Activated T-cell treated with anti-CD3 and anti-CD28 coated beads for 24 hours (primary cell): ENCODE results near the gene COL25A1.
"Not testable (repeated sequence)": the region's sequence is repeated elsewhere in the genome, so short reads cannot be mapped to it uniquely, and the experiment has no call there.

Experiments used
- DNase-seq: peaks from one replicate; pipeline ENCODE4 v3.0.0-alpha.2; 2020; ENCODE audit warnings: low read depth

Gene COL25A1

DNA sequence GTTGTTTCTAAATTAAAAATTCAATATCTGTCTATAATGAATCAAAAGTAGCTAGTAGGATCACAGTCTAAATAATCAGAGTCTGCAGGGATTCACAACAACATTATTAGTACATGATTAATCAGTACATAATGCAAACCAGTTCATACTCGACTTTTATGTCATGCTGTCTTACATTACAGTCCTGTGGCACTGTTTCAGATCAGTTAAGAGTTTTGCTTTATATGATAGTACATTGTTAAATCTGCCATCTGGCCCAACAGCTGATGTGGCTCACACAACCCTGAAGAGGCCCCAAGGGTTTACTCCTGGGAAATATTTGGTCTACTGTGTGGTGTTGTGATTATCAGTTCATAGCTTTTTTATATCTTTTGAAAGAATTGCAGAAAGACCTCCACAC is 292.5 kb downstream of the COL25A1 start:
- DNase-seq: no peak

DNA sequence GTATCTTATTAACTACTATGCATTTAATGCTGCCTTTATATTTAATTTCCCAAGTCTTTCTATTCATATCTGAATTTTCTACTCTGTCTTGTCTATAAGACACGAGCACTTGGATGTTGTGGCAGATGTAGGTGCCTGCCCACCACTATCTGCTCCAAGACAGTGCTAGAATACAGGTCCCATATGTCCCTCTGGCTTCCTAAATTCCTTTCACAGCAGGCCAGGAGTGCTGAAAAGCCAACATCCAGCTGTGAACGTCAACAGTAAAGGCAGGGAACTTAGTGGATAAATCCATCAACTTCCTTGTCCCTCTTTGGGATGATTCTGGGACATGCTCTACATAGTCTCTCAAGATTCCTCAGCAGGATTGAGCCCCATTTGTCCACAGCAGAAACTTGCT is 294.5 kb downstream of the COL25A1 start:
- no peak for DNase-seq

DNA sequence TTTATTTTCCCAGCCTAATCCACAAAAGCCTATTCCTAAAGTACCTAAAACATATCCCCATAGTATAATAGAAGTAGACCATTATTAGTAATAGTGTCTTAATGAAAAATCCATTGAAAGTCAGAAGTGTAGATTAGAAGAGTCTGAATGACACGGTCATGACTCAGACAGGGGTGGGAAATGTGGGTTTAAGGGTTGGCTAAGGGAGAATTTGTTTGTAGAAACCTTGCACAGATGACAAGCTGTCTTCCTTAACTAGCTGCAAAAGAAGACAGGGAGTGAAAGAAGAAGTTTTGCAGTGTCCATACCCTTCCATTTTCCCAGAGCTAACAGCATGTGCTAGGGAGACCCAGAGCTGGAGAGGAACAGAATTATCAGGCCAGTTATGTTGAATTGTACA is 296.9 kb downstream of the COL25A1 start:
- no peak for DNase-seq

DNA sequence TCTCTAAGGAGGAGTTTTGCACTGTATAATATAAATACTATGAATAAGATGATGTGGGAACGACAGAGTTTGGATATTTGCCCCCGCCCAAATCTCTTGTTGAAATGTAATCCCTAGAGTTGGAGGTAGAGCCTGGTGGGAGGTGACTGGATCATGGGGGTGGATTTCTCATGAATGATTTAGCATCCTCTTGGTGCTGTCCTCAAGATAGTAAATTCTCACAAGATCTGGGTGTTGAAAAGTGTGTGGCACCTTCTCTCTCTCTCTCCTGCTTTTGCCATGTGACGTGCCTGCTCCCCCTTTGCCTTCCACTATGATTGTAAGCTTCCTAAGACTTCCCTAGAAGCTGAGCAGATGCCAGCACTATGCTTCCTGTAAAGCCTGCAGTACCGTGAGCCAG is 298.0 kb downstream of the COL25A1 start:
- no peak for DNase-seq

DNA sequence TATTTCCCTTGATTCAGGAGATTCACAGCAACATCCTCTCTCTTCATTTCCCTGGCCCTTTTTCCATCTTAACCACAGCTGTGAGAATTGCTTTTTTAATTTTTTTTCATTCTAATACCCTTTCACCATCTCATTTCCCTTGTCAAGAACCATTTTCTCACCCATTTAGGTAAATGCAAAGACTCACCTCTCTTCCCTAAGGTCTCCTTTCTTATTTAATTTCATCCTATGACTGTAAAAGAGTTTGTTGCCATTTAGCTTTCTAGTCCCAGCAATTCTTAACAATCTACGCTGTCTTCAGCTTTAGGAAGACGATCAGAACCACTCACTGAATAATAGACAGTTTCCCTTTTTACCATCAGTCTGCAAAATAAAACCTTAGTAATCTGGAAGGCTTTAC is 298.5 kb downstream of the COL25A1 start:
- DNase-seq: no peak

DNA sequence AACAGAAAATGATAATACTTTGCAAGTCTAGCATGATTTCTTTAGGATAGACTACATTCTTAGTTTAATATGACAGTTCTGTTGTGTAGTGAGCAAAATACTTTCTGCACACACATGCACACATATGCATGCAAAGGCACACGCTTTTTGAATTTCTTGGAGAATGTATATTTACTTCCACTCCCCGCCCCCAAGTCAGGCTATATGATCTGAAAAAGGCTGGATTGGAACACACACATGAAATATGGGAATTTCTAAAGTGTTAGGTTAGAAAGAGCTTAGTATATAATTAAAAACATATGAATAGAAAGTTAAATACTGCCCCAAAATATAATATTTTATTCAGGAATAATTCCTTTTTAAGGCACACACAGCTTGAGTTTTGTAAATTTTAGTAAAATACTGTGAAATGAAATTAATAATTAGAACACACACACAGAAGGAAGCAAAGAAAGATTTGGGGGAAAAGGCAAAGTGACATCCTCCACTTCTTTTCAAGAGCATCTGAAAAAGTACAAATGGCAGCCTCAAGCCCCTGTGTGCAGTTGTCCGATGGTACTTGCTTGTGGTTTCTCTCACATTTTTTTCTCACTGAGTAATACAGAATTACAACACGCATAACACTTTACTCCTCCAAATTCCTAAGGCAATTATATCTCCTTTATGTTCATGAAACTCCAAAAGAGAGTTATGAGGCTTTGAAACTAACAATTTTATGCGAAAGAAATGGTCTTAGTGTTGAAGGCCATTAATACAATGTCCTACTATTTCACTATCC is 310.7 kb downstream of the COL25A1 start:
- DNase-seq: no peak

DNA sequence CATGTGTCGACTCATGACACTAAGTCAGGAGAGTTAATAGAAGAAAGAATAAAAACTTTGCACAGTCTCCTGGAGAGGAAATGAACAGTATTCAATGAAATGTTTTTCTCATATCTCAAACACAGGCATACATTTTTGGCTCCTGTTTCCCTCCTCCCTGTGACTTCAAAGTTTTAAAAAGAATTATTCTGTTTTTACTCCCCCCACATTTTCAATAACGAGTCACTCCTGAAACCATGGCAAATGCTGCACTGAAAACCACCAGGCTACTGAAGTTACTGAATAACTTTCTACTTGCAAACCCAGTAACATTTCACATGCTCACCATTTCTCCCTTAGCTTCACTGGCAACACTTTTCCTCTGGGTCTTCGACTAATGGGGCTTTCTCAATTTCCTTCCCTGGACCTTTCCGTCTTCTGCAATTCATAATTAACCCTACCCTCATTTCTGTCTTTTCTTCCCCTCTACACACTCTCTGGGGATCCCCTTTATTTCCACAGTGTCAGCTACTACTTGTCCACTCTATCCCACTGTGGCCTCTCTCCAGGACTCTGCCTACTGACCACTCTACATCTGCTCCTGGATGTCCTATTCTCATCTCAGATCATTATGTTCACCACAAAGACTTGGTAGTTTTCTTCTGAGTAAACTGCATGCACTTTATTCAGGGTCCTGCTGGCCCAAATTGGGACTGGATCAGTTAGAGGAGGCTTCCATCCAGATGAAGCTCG is 313.8 kb downstream of the COL25A1 start:
- DNase-seq: no peak

DNA sequence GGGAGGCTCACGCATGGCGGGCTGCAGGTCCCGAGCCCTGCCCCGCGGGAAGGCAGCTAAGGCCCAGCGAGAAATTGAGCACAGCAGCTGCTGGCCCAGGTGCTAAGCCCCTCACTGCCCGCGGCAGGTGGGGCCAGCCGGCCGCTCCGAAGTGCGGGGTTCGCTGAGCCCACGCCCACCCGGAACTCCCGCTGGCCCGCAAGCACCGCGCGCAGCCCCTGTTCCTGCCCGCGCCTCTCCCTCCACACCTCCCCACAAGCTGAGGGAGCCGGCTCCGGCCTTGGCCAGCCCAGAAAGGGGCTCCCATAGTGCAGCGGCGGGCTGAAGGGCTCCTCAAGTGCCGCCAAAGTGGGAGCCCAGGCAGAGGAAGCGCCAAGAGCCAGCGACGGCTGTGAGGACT is 318.0 kb downstream of the COL25A1 start:
- DNase-seq: not testable (repeated sequence)

DNA sequence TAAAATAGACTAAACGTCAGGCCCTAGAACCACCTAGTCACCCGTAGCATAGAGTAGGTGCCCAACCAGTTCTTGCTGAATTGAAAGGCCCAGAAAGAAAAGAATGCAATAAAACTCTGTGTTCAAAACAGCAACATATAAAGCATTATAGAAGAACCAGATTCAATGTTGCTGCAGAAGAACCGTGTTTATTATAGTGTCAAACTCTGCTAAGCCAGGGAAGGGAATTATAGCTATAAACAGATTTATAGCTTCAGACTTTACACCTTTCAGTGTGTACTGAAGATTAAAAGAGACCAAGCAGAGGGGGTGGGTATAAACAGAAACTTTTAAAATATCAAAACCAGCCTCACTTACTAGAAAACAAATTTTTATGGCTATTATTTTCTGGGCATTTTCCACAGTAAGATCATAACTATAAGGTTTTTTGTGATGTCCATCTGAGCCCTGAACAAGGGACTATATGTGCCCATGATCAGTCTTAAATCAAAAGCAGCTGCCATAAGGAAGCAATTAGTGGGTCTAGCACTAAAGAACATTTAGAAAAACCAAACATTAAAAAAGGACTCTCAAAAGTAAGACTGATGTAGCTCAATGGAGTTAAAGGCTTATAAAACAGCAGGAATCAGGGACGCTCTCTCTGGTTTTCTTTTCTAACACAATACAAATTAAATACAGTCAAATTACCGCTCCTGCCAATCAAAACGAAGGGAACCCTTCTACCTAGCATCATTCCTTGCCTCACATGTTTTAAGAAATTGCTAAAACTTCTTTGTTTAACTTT is 319.9 kb downstream of the COL25A1 start:
- no peak for DNase-seq

DNA sequence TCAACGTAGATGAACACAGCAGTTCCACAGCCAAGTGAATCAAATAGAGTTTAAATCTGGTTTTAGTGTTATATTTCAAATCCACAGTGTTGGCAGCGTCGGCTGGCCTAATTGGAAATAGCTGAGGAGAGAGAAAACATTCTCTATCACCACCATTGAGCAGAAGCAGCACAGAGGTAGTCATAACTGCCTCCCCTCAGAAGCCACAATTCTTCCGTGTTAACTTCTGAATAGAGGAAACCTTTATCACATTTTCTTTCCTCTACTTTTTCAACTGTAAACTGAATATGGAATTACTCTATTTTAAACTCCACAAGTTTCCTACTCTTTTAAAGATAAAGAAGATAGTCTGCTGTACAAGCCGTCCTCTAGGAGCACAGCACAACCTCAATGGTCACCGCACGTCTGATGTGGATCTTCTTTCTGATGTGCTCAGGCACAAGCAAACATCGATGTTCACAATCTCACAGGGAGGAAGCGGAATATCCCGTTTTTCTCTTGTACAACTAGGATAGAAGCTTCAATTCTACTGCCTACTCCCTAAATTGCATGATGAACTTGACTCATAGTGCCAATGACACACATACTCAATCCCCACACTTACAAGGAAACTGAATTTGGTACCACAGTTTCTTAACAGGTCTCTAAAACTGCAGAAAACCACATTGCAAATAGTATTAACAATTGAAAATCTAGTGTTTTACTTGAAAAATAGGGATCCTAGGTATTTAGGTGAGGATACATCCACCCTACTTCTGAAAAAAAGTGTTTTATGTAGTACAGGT is 321.8 kb downstream of the COL25A1 start:
- no peak for DNase-seq

DNA sequence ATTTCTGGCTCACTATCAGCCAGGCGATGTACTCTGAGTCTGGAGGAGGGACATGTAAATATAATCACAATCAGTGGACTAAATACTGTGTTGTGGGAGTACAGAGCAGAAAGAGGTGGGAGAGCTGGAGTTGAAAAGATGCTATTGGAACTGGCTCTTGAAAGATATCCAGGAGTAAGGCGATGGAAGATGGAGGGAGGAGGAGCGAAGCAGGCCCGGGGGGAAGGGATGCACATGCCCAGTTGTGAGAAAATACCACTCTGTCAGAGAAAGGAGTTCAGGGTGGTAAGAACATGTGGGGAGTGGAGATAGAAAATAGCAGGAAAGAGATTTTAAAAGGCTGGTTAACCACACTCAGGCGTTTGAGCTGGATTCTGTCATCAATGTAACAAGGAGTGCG is 322.7 kb downstream of the COL25A1 start:
- DNase-seq: no peak

DNA sequence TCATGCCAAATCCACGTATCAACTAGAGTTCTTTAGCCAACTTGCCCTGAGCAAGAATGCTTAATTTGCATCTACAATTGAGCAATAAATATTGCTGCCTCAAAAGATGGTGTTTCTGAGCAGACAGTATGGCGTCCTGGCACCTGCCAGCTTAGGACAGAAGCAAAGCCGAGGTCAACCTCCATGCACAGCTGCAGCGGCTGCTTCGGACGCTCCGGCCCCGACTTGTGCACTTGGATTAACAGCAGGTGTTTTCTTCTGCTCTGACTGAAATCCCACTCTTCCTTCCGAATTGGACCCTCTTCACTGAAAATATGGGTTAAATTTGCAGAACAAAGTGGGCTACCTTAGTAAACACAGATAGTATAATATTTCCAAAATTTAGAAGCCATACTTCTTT is 324.4 kb downstream of the COL25A1 start:
- no peak for DNase-seq

DNA sequence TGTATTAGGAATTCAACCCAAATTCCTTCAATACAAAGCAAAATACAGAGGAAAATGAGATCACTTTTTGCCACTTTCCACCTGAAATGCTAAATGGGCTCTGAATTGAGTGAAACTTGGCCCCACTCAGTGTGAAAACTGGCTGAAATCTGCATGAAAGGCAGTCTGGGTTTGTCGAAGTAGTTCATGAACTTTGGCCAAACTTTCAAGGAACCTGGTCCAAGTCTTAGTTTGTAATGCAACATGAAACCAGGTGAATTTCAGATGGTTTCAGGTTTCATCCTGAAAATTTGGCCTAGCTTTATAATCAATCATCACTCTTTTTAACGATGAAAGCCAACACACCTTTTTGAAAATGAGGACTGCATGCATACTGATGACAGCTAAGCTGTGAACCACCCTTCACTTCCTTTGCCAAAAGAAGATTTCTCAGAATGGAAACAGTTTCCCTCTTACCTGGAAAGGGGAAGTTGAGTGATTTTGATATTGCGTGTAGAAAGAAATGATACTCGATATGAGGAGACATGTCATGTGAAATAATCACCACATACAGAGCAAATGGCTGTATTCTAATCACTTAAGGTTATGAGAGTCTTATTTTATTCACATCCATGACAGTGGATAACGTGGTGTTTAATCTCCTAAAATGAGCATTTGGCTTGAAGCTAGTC is 329.7 kb downstream of the COL25A1 start:
- no peak for DNase-seq

DNA sequence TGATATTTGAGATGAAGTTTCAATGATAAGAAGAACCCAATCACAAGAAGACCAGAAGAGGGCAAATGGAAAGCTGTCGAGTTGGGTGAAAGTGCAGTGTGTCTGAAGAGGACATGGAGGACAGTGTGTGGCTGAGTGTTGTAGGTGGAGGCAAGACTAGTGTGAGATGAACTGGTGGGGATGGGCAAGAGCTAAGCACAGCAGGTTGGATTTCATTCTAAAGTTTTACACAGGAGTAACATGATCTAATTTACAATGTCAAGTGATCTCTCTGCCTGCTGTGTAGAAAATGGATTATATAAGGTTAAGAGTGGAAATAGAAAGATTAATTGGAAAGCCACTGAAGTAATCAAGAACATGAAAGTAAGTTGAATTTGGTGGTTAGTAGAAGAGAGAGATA is 331.0 kb downstream of the COL25A1 start:
- DNase-seq: no peak

DNA sequence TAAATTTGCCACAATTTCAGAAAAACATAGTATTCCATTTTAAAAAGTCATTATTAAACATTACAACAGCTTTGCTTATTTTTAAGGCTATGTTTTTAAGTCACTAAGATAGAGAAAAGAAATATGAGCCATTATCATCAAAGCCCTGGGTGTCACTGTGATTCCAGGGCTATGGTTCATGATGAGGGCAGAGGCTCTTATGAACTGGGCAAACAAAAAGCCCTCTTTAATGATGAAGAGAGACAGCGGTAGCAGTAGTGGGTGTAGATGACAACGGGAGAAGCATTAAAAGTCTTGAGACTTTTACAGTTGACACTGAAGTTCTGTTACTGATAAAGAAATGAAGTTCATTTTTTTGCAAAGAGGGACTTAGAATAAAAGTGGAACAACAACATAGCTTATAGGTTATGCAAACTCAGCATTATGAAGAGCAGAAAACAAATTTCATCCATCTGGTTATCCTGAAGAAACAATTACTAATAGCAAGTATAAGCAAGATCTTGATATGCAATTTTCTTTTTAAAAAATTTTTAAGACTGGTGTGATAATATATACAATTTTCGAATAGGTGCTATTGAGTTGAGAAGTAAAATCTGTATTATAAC is 336.9 kb downstream of the COL25A1 start:
- no peak for DNase-seq

DNA sequence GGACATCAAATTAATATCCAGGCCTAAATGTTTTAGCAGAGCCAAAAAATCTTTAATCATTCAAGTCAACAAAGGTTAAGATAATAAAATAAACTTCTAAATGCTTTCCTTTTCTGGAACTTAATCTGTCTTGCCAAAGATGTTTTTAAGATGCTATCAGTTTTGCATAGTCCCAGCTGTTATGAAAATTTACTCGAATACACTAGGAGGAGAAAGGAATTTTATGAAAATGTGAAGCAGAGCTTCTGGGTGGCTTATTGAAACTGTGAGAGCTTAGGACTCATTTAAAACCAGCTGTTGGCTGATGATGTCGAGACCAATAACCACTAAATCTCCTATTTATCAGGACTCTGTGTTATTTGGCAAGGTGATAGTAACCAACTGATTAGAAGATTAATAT is 337.4 kb downstream of the COL25A1 start:
- DNase-seq: no peak

DNA sequence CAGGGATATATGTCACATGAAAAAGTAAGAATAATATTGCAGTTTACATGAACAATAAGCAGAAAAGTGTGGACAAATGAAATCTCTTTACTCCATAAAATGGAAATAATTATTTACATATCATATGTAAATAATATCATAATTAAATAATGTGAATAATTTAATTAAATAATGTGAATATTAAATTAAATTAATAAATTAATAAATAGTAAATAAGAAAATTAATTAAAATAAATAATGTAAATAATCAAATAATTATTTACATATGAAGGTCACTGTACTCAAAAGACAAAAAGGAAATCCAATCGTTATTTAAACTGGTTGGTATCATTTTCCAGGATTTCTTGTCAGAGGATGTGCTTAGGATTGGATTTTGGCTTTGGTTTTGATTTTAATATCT is 338.5 kb downstream of the COL25A1 start:
- no peak for DNase-seq

DNA sequence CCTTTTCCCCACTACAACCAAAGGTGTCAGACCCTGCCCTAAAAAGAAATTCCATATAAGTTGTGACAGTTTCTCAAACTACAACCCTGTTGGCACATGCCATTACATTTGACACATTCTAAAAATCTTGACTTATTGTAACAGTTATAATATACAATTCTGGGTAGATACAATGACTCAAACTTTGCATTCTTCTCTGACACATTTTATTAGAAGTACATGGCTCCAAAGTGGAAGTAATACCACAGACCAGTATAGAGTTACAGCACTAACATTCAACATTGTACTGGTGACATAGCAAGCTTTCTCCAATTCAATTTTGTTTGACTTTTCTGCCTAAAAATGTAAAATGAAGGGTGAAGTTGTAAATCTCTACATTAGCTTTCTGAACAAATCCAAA is 343.0 kb downstream of the COL25A1 start:
- no peak for DNase-seq

DNA sequence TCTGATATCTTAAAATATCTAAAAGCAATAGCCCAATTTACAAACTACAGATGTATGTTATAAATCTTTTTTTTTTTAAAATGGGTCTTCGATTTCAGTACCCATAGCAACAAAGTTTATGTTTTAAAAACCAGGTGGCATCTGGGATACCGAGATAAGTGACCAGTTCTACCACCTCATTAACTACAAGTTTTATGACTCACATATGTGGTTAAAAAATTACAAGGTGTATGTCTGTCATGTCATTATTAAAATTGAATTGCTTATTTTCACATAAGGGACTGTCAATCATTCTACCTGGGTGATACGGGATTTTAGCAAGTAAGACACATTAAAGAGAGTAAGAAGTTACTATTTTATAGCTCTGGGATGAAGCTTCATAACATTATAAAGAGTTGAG is 347.6 kb downstream of the COL25A1 start:
- DNase-seq: no peak

DNA sequence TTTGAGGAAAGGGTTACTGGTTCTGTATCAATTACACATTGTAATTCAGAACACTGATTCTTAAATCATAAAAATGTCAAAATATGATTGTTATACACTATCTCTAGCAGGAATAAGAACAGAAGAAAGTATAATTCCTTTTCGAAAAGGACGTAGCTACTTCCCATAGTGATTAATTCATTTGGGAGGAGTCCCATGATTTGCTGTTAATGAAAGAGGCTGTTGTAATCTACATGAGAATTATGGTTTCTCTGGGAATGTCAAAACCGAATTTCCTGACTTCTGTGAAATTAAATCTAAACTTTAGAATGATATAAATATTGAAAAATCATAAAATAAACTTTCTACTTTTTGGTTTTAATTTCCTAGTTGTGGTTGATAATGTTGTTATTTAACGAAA is 348.5 kb downstream of the COL25A1 start:
- no peak for DNase-seq
